Astrocyte (in vitro differentiated cells and primary cell): ENCODE data around the gene JMJD6. TPM values are rescaled to one million over a fixed set of nuclear protein-coding genes. Genes with fewer than 3 reads are reported as not detected.
A peak's percentile ranks its signal among the peaks of the same experiment; 100 is the strongest.

Experiments
- DNase-seq: peaks from one replicate; pipeline ENCODE4 v3.0.0-alpha.2; 2010; ENCODE audit warnings: low read depth
- FAIRE-seq: peaks from 2 replicates; lab custom pipeline; 2011; peaks lifted over from hg19 to GRCh38; lab: Jason Lieb, UNC
- H2AFZ ChIP-seq: 2 replicates; pipeline ENCODE4 v1.6.0; 2012; ENCODE audit warnings: low read depth, low read length, inconsistent platforms
- H3K27ac ChIP-seq: 2 replicates; pipeline ENCODE4 v1.5.1; 2011; ENCODE audit warnings: low read depth, low read length, inconsistent platforms
- H3K27me3 ChIP-seq: 2 replicates; pipeline ENCODE4 v1.6.0; 2011; ENCODE audit warnings: low read length, inconsistent platforms; ENCODE audit not compliant: insufficient read depth
- H3K36me3 ChIP-seq: 2 replicates; pipeline ENCODE4 v1.5.1; 2011; ENCODE audit warnings: low read length, inconsistent platforms; ENCODE audit not compliant: insufficient read depth
- H3K4me1 ChIP-seq: 2 replicates; pipeline ENCODE4 v1.5.1; 2011; ENCODE audit warnings: low read length, inconsistent platforms; ENCODE audit not compliant: insufficient read depth
- H3K4me2 ChIP-seq: 2 replicates; pipeline ENCODE4 v1.6.0; 2012; ENCODE audit warnings: low read length, inconsistent platforms
- H3K4me3 ChIP-seq: 2 replicates; pipeline ENCODE4 v1.5.1; 2011; ENCODE audit warnings: low read depth, mild to moderate bottlenecking, low read length, inconsistent platforms; ENCODE audit not compliant: insufficient read depth
- H3K79me2 ChIP-seq: 2 replicates; pipeline ENCODE4 v1.6.0; 2012; ENCODE audit warnings: mild to moderate bottlenecking, low read length, inconsistent platforms; ENCODE audit not compliant: insufficient read depth
- H3K9ac ChIP-seq: 2 replicates; pipeline ENCODE4 v1.6.0; 2012; ENCODE audit warnings: mild to moderate bottlenecking, low read length, inconsistent platforms
- H3K9me3 ChIP-seq: 2 replicates; pipeline ENCODE4 v1.5.1; 2012; ENCODE audit warnings: low read depth, mild to moderate bottlenecking, low read length, inconsistent platforms; ENCODE audit not compliant: insufficient read depth
- H4K20me1 ChIP-seq: 2 replicates; pipeline ENCODE4 v1.6.0; 2012; ENCODE audit warnings: low read length, inconsistent platforms; ENCODE audit not compliant: insufficient read depth
- H3K27ac Mint-ChIP-seq: one replicate; pipeline ENCODE4 v1.8.0; 2021; ENCODE audit warnings: mild to moderate bottlenecking, mixed read lengths; ENCODE audit not compliant: unreplicated experiment
- H3K27me3 Mint-ChIP-seq: one replicate; pipeline ENCODE4 v1.8.0; 2021; ENCODE audit warnings: low read depth, mixed read lengths; ENCODE audit not compliant: unreplicated experiment
- H3K36me3 Mint-ChIP-seq: one replicate; pipeline ENCODE4 v1.8.0; 2021; ENCODE audit warnings: low read depth, mixed read lengths; ENCODE audit not compliant: unreplicated experiment
- H3K4me1 Mint-ChIP-seq: one replicate; pipeline ENCODE4 v1.8.0; 2021; ENCODE audit warnings: low read depth, mixed read lengths; ENCODE audit not compliant: unreplicated experiment
- H3K4me3 Mint-ChIP-seq: one replicate; pipeline ENCODE4 v1.8.0; 2021; ENCODE audit warnings: mild to moderate bottlenecking, moderate library complexity, mixed read lengths; ENCODE audit not compliant: unreplicated experiment
- H3K9me3 Mint-ChIP-seq: one replicate; pipeline ENCODE4 v1.8.0; 2021; ENCODE audit warnings: mild to moderate bottlenecking, mixed read lengths; ENCODE audit not compliant: unreplicated experiment
- CTCF ChIP-seq: IDR thresholded peaks from 2 replicates; pipeline ENCODE4 v1.5.1; 2011; ENCODE audit warnings: low read depth, mild to moderate bottlenecking, inconsistent platforms, low read length, moderate library complexity; ENCODE audit not compliant: insufficient read depth
- EZH2 ChIP-seq: IDR thresholded peaks from 2 replicates; pipeline ENCODE4 v1.6.1; 2012; ENCODE audit warnings: mild to moderate bottlenecking, low read length, inconsistent platforms; ENCODE audit not compliant: insufficient read depth
- total RNA-seq: library from RNA; stranded (reverse); gene quantifications from 2 replicates; pipeline ENCODE4 v1.2.1, GENCODE V29; 2021

JMJD6 gene
- total RNA-seq, 1 donor from 2014 or later = 45.5 TPM

DNA sequence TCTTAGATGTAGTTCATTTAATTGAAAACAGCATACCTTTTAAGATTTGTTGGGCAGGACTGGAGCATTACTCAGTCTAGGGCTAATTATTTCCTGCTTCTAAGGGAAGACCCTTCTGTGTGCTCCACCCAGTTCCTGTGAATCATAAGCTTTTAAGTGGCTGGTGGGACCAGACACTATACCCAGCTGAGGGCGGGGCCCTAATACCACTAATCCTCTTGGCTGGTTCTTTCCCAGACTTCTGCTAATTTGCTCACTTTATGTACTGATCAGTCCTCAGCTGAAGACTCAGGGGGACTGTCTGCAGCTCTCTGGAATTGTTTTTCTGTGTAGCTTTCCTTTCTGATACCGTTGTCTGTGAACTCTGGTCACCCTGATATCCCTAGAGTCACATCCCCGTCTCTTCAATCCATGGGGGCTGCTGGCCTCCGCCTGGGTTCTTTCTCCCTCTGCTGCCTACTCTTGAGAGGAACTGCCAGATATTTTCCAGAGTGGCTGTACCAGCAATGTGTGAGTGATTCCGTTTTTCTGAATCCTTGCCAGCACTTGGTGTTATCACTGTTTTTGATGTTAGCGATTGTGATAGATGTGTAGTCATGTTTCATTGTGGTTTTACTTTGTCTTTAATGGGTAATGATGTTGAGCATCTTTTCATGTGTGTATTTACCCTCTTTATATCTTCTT is 46.6 kb upstream of the JMJD6 start:
- Histone ChIP-seq H3K79me2 (no peaks in the 10 kb centered on the region), H3K4me1 (peaks cover 7% of the 10 kb centered on the region), H4K20me1 (no peaks in the 10 kb centered on the region), H3K4me3 (peak overlapping the region; percentile 40), H3K27ac (peak overlapping the region; percentile 71), H3K27me3 (no peaks in the 10 kb centered on the region), H3K36me3 (peaks cover 11% of the 10 kb centered on the region), H3K9ac (peak overlapping the region; percentile 62), H3K4me2 (peak overlapping the region; percentile 81), H2AFZ (peak overlapping the region; percentile 12), H3K9me3 (no peaks in the 10 kb centered on the region)
- Mint-ChIP-seq H3K27me3 (no peaks in the 10 kb centered on the region), H3K27ac (peak overlapping the region; percentile 87), H3K4me3 (peak overlapping the region; percentile 60), H3K36me3 (peaks cover 13% of the 10 kb centered on the region), H3K4me1 (peaks cover 10% of the 10 kb centered on the region), H3K9me3 (peaks cover 2% of the 10 kb centered on the region)
- peak; percentile 86 for DNase-seq
- peak; percentile 70 for FAIRE-seq
- no peak for TF ChIP-seq EZH2
- TF ChIP-seq CTCF = no peak

DNA sequence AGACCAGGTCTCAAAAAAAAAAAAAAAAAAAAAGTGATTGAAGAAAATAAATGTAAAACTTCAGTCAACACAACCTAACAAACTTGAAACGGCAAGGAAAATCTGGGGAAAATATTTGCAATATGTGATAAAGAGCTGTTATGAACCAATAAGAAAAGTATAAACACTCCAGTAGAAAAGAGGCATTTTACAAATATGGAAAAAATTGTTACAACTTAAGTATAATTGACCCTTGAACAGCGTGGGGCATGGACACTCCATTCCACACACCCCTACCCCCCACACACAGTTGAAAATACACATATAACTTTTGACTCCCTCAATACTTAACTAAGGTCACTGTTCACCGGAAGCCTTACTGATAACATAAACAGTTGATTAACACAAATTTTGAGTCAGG is 32.2 kb upstream of the JMJD6 start:
- no peak overlapping the region for H3K4me3 Mint-ChIP-seq
- Histone ChIP-seq H3K9ac (no peak overlapping the region), H3K27ac (no peak overlapping the region), H3K9me3 (no peaks in the 10 kb centered on the region), H3K36me3 (peaks cover 3% of the 10 kb centered on the region), H3K4me3 (no peak overlapping the region), H3K79me2 (no peaks in the 10 kb centered on the region), H3K4me2 (no peak overlapping the region), H2AFZ (no peak overlapping the region), H3K4me1 (no peaks in the 10 kb centered on the region), H3K27me3 (no peaks in the 10 kb centered on the region), H4K20me1 (no peaks in the 10 kb centered on the region)
- H3K36me3 Mint-ChIP-seq = peaks cover 13% of the 10 kb centered on the region
- TF ChIP-seq EZH2 (no peak), CTCF (no peak)
- DNase-seq (no peak), FAIRE-seq (no peak)
- no peaks in the 10 kb centered on the region for H3K27me3 Mint-ChIP-seq
- H3K9me3 Mint-ChIP-seq = no peaks in the 10 kb centered on the region
- peaks cover 2% of the 10 kb centered on the region for H3K4me1 Mint-ChIP-seq
- H3K27ac Mint-ChIP-seq = no peak overlapping the region

- Histone ChIP-seq H3K9ac (no peak overlapping the region), H2AFZ (no peak overlapping the region), H3K4me2 (no peak overlapping the region), H3K36me3 (peaks cover 3% of the 10 kb centered on the region), H3K27me3 (no peaks in the 10 kb centered on the region), H4K20me1 (no peaks in the 10 kb centered on the region), H3K4me1 (no peaks in the 10 kb centered on the region), H3K9me3 (no peaks in the 10 kb centered on the region), H3K79me2 (no peaks in the 10 kb centered on the region), H3K4me3 (no peak overlapping the region), H3K27ac (no peak overlapping the region)
- FAIRE-seq (no peak), DNase-seq (peak; percentile 10)
- Mint-ChIP-seq H3K4me1 (peaks cover 2% of the 10 kb centered on the region), H3K27ac (no peak overlapping the region), H3K4me3 (no peak overlapping the region), H3K27me3 (no peaks in the 10 kb centered on the region), H3K36me3 (peaks cover 15% of the 10 kb centered on the region), H3K9me3 (no peaks in the 10 kb centered on the region)
- TF ChIP-seq CTCF (no peak), EZH2 (no peak)
Measured at GRCh38 chr17:76757256-76757655, 30.9 kb upstream of the JMJD6 start.
